OCI-LY1 (cell line): ENCODE results near the gene SFT2D3.

Experiments used
- CTCF ChIP-seq: fragments of 200-600 bp; sonication (generic), shearing (Covaris generic); IDR thresholded peaks from 2 replicates; pipeline ENCODE4 v1.5.1; 2017; ENCODE audit warnings: mild to moderate bottlenecking, antibody characterized with exemption, low read length, moderate library complexity, mixed read lengths
- EZH2 ChIP-seq: fragments of 200-600 bp; sonication (generic), shearing (Covaris generic); IDR thresholded peaks from 2 replicates; pipeline ENCODE4 v1.8.0; 2017; ENCODE audit warnings: borderline replicate concordance, mixed run types, mild to moderate bottlenecking, antibody characterized with exemption, low read length, moderate library complexity, mixed read lengths

GRCh38 chr2:127659408-127660290 lies 41.6 kb upstream of the SFT2D3 start:
- TF ChIP-seq EZH2, result no peak
- TF ChIP-seq CTCF, result no peak
